GM12878 (cell line): ENCODE data around the gene GABBR1.

Source experiments
- BCL3 ChIP-seq: IDR thresholded peaks from 2 replicates; pipeline ENCODE4 v1.6.1; 2011; ENCODE audit warnings: borderline replicate concordance, low read depth, mild to moderate bottlenecking, moderate library complexity, low read length; ENCODE audit not compliant: insufficient read depth, poor library complexity, severe bottlenecking
- BRCA1 ChIP-seq: IDR thresholded peaks from 2 replicates; pipeline ENCODE4 v1.6.1; 2011; ENCODE audit warnings: low read depth, low read length, improper control_type of control experiment
- CREB1 ChIP-seq: IDR thresholded peaks from 2 replicates; pipeline ENCODE4 v1.6.1; 2012; ENCODE audit warnings: low read depth, mild to moderate bottlenecking, inconsistent platforms
- CTCF ChIP-seq, 3 experiments: IDR thresholded peaks in 2 of 3; conservative IDR thresholded peaks in 1 of 3; 2 replicates each; pipeline ENCODE4 v1.5.1; 2011; ENCODE audit warnings: low read depth in 3 of 3, low read length in 3 of 3, mild to moderate bottlenecking in 3 of 3, control low read depth in 2 of 3, moderate library complexity in 2 of 3, inconsistent platforms in 1 of 3, mixed read lengths in 1 of 3; ENCODE audit not compliant: control insufficient read depth in 2 of 3, insufficient read depth in 1 of 3; ENCODE audit errors: extremely low read depth in 1 of 3
- RAD21 ChIP-seq: IDR thresholded peaks from 2 replicates; pipeline ENCODE4 v1.6.1; 2011; ENCODE audit warnings: mild to moderate bottlenecking, low read depth, low read length, moderate library complexity; ENCODE audit not compliant: insufficient read depth
- RCOR1 ChIP-seq: conservative IDR thresholded peaks from 2 replicates; pipeline ENCODE4 v1.6.1; 2012; ENCODE audit warnings: low read depth, low read length, improper control_type of control experiment
- TCF7 ChIP-seq: IDR thresholded peaks from 2 replicates; pipeline ENCODE4 v1.6.1; 2014; ENCODE audit warnings: antibody characterized with exemption, borderline replicate concordance
- ZNF274 ChIP-seq: IDR thresholded peaks from one replicate; pipeline ENCODE4 v1.8.0; 2011; ENCODE audit not compliant: insufficient read length, insufficient read depth
- ZNF384 ChIP-seq: IDR thresholded peaks from 2 replicates; pipeline ENCODE4 v1.6.1; 2012; ENCODE audit warnings: low read depth, mild to moderate bottlenecking, low read length, improper control_type of control experiment, borderline replicate concordance

- TF ChIP-seq CTCF (IDR thresholded peaks at IDR 0.05 in 2 of 3, conservative IDR thresholded peaks at IDR 0.05 in 1 of 3; ENCODE audit: control insufficient read depth in 2 of 3, extremely low read depth in 1 of 3, insufficient read depth in 1 of 3, low read depth in 3 of 3, low read length in 3 of 3): no peak
- no peak for TF ChIP-seq CREB1
- no peak for TF ChIP-seq BCL3
- no peak for TF ChIP-seq RAD21
- no peak for TF ChIP-seq ZNF384
- no peak for TF ChIP-seq RCOR1
- no peak for TF ChIP-seq BRCA1
- TF ChIP-seq ZNF274: no peak
- TF ChIP-seq TCF7: no peak
These were observed 3.4 kb downstream of the GABBR1 start for GRCh38 chr6:29629571-29629970.
